ENCODE data around the gene ADGRV1. TPM values are rescaled to one million over a fixed set of nuclear protein-coding genes. Genes with fewer than 3 reads are reported as not detected.
"Not testable (repeated sequence)": the region's sequence is repeated elsewhere in the genome, so short reads cannot be mapped to it uniquely, and the experiment has no call there.

Gene ADGRV1
- total RNA-seq, 1 experiment from 2014 or later: 64.8 TPM

DNA sequence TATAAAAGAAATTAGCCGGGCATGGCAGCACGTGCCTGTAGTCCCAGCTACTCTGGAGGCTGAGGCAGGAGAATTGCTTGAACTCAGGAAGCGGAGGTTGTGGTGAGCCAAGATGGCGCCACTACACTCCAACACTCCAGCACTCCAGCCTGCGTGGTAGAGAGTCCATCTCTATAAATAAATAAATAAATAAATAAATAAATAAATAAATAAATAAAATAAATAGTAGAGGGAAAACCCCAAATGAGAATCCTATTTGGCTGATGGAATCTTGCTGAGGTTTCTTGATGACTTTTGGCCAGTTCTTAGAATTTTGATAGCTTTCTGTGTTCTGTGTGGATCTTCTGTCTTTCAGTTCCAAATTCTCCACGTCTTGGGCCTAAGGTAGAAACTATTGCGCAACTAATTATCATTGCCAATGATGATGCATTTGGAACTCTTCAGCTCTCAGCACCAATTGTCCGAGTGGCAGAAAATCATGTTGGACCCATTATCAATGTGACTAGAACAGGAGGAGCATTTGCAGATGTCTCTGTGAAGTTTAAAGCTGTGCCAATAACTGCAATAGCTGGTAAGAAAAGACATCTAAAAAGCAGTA is 126.9 kb downstream of the ADGRV1 start:
- no peak overlapping the region for H2AFZ ChIP-seq (ENCODE audit: low read length)
- no peak overlapping the region for H3K9ac ChIP-seq (ENCODE audit: extremely low read depth, insufficient read length, low read length)
- no peaks in the 10 kb centered on the region for H3K27me3 Mint-ChIP-seq (ENCODE audit: low read depth)
- H3K4me3 Mint-ChIP-seq: no peak overlapping the region
- no peak overlapping the region for H2BK20ac ChIP-seq (ENCODE audit: low read depth, low read length, poor library complexity, severe bottlenecking)
- no CpG with 5 or more reads among the region's 8 CpGs for WGBS (ENCODE audit: extremely low coverage, insufficient read length, low lambda C conversion rate)
- H3K23ac ChIP-seq (ENCODE audit: insufficient read length, low read depth, low read length): no peak overlapping the region
- H3K9me3 ChIP-seq (ENCODE audit: control insufficient read depth, low read depth, low read length): peaks cover 3% of the 10 kb centered on the region
- no peak overlapping the region for H3K56ac ChIP-seq (ENCODE audit: insufficient read length, low read depth, low read length)
- H4K20me1 ChIP-seq (ENCODE audit: control insufficient read depth, insufficient read depth, insufficient read length): no peaks in the 10 kb centered on the region
- H3K9me3 Mint-ChIP-seq: peaks cover 0 to 12% of the 10 kb centered on the region in 2 experiments; a peak in 2 of 5 replicates
- no peak overlapping the region for H2BK120ac ChIP-seq (ENCODE audit: low read depth, low read length, poor library complexity, severe bottlenecking)
- no peaks in the 10 kb centered on the region; the same call in 1 of the 2 replicates for H3K79me2 ChIP-seq (ENCODE audit: insufficient read depth, low read length)
- no peak overlapping the region for H2BK15ac ChIP-seq (ENCODE audit: low read depth, low read length)
- H3K4me2 ChIP-seq (ENCODE audit: insufficient read depth, insufficient read length, low read length): no peak overlapping the region
- TF ChIP-seq, protein P1, sequence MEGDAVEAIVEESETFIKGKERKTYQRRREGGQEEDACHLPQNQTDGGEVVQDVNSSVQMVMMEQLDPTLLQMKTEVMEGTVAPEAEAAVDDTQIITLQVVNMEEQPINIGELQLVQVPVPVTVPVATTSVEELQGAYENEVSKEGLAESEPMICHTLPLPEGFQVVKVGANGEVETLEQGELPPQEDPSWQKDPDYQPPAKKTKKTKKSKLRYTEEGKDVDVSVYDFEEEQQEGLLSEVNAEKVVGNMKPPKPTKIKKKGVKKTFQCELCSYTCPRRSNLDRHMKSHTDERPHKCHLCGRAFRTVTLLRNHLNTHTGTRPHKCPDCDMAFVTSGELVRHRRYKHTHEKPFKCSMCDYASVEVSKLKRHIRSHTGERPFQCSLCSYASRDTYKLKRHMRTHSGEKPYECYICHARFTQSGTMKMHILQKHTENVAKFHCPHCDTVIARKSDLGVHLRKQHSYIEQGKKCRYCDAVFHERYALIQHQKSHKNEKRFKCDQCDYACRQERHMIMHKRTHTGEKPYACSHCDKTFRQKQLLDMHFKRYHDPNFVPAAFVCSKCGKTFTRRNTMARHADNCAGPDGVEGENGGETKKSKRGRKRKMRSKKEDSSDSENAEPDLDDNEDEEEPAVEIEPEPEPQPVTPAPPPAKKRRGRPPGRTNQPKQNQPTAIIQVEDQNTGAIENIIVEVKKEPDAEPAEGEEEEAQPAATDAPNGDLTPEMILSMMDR (conservative IDR thresholded peaks at IDR 0.05): no peak
- DNase-seq: no peak
- H3K18ac ChIP-seq (ENCODE audit: insufficient read length, low read depth, low read length): no peak overlapping the region
- H3K4ac ChIP-seq (ENCODE audit: low read depth, low read length): no peak overlapping the region
- 0 out of 4 replicates have a peak, but pooled peaks cover 3% of the 10 kb centered on the region in 2 experiments for H3K4me1 Mint-ChIP-seq
- no peaks in the 10 kb centered on the region for H3K27me3 ChIP-seq (ENCODE audit: insufficient read depth, low read length)
- no peak overlapping the region for H2BK12ac ChIP-seq (ENCODE audit: insufficient read length, low read depth, low read length)
- H3K14ac ChIP-seq (ENCODE audit: insufficient read depth, low read length): no peak overlapping the region
- no peak overlapping the region for H3T11ph ChIP-seq (ENCODE audit: low read length)
- H2AK5ac ChIP-seq (ENCODE audit: insufficient read length, low read length): no peak overlapping the region
- no peak overlapping the region for H3K27ac ChIP-seq (ENCODE audit: insufficient read length, low read depth, low read length)
- H3K23me2 ChIP-seq (ENCODE audit: insufficient read length, low read depth, low read length, poor library complexity, severe bottlenecking): no peaks in the 10 kb centered on the region
- no peak overlapping the region for H4K5ac ChIP-seq (ENCODE audit: insufficient read length, low read depth, low read length)
- no peak overlapping the region for H3K27ac Mint-ChIP-seq
- no peak overlapping the region for H4K91ac ChIP-seq (ENCODE audit: insufficient read length, low read depth, low read length)
- no peaks in the 10 kb centered on the region for H3K4me1 ChIP-seq (ENCODE audit: insufficient read depth, low read length)
- no peak overlapping the region for H4K8ac ChIP-seq (replicated peaks; ENCODE audit: insufficient read length, low read depth, low read length)
- H3K79me1 ChIP-seq (ENCODE audit: insufficient read depth, low read depth, low read length, poor library complexity, severe bottlenecking): no peaks in the 10 kb centered on the region
- H2BK5ac ChIP-seq (ENCODE audit: insufficient read length, low read length): no peak overlapping the region
- peaks cover 46 to 61% (median 46%) of the 10 kb centered on the region in 3 experiments for H3K36me3 Mint-ChIP-seq (ENCODE audit: insufficient read depth in 1 of 3, low read depth in 3 of 3)

DNA sequence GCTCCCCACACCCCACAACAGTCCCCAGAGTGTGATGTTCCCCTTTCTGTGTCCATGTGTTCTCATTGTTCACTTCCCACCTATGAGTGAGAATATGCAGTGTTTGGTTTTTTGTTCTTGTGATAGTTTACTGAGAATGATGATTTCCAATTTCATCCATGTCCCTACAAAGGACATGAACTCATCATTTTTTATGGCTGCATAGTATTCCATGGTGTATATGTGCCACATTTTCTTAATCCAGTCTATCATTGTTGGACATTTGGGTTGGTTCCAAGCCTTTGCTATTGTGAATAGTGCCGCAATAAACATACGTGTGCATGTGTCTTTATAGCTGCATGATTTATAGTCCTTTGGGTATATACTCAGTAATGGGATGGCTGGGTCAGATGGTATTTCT is 127.8 kb downstream of the ADGRV1 start:
- peaks cover 0 to 12% of the 10 kb centered on the region in 2 experiments; a peak in 2 of 5 replicates for H3K9me3 Mint-ChIP-seq
- not testable (repeated sequence) for H3K4ac ChIP-seq (ENCODE audit: low read depth, low read length)
- WGBS (ENCODE audit: extremely low coverage, insufficient read length, low lambda C conversion rate): no CpG with 5 or more reads among the region's 2 CpGs

More for the DNA sequence above, 127.8 kb downstream of the ADGRV1 start:
- H2AFZ ChIP-seq (ENCODE audit: low read length); H3K4me1 Mint-ChIP-seq; H3K23me2 ChIP-seq (ENCODE audit: insufficient read length, low read depth, low read length, poor library complexity, severe bottlenecking); H3K79me1 ChIP-seq (ENCODE audit: insufficient read depth, low read depth, low read length, poor library complexity, severe bottlenecking); H3K27me3 Mint-ChIP-seq (ENCODE audit: low read depth); H3K9ac ChIP-seq (ENCODE audit: extremely low read depth, insufficient read length, low read length); H3K56ac ChIP-seq (ENCODE audit: insufficient read length, low read depth, low read length); H2BK20ac ChIP-seq (ENCODE audit: low read depth, low read length, poor library complexity, severe bottlenecking); H3K4me1 ChIP-seq (ENCODE audit: insufficient read depth, low read length); H2BK15ac ChIP-seq (ENCODE audit: low read depth, low read length); H2BK12ac ChIP-seq (ENCODE audit: insufficient read length, low read depth, low read length); H2BK120ac ChIP-seq (ENCODE audit: low read depth, low read length, poor library complexity, severe bottlenecking); H3K4me3 Mint-ChIP-seq; H3K23ac ChIP-seq (ENCODE audit: insufficient read length, low read depth, low read length); H2BK5ac ChIP-seq (ENCODE audit: insufficient read length, low read length); H4K8ac ChIP-seq (replicated peaks; ENCODE audit: insufficient read length, low read depth, low read length); H3K14ac ChIP-seq (ENCODE audit: insufficient read depth, low read length); H4K91ac ChIP-seq (ENCODE audit: insufficient read length, low read depth, low read length); H3K27ac Mint-ChIP-seq; H3T11ph ChIP-seq (ENCODE audit: low read length); H3K18ac ChIP-seq (ENCODE audit: insufficient read length, low read depth, low read length); H3K4me2 ChIP-seq (ENCODE audit: insufficient read depth, insufficient read length, low read length); H3K27ac ChIP-seq (ENCODE audit: insufficient read length, low read depth, low read length); H3K27me3 ChIP-seq (ENCODE audit: insufficient read depth, low read length); H4K20me1 ChIP-seq (ENCODE audit: control insufficient read depth, insufficient read depth, insufficient read length); H4K5ac ChIP-seq (ENCODE audit: insufficient read length, low read depth, low read length); H3K9me3 ChIP-seq (ENCODE audit: control insufficient read depth, low read depth, low read length); H2AK5ac ChIP-seq (ENCODE audit: insufficient read length, low read length); DNase-seq; H3K79me2 ChIP-seq (ENCODE audit: insufficient read depth, low read length): not testable (repeated sequence)
- H3K36me3 Mint-ChIP-seq (ENCODE audit: insufficient read depth in 1 of 3, low read depth in 3 of 3): peaks cover 49 to 63% (median 51%) of the 10 kb centered on the region in 3 experiments

All from H9 (cell line).